GM21367 (cell line): Measurements from ENCODE around the gene TRPM2.
"Not testable (repeated sequence)": the region's sequence is repeated elsewhere in the genome, so short reads cannot be mapped to it uniquely, and the experiment has no call there.

Source experiments
- ATAC-seq: cut with Tn5 transposase; IDR thresholded peaks from one replicate; pipeline ENCODE4 v1.9.1; 2021; ENCODE audit not compliant: unreplicated experiment

Gene TRPM2

DNA sequence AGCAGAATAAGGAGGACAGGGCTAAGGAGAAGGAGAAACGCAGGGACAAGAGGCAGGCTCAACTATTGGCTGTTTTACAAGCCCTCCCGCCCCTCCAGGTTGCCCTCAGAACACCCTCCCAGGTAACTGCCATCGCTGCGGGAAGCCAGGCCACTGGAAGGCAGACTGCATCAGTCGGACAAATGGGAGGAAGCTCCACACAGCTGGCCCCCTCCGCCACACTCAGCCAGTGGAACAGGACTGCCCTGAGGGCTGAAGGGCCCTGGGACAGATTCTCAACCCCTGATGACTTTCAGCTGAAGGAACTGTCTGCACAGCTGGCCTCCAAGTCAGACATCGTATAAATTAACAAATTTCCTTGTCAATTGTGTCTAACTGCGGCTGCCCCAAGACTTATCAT, 123.7 kb downstream of the TRPM2 start:
- no peak for ATAC-seq

DNA sequence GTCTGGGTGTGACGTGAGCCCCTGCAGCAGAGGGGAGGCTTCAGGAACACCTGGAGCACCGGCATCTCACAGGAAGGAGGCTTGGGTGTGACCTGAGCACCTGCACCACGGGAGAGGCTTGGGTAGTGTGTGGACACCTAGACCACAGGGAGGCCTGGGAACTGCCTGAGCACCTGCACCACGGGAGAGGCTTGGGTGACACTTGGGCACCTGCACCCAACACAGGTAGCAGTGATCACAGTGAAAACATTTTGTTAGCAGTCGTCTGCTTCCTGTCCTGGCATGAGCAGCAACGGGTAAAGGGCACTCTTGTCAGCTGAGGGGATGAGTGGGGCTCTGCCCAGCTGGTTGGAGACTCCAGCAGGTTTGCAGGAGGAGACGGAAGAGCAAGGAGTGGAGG, 124.3 kb downstream of the TRPM2 start:
- no peak for ATAC-seq

DNA sequence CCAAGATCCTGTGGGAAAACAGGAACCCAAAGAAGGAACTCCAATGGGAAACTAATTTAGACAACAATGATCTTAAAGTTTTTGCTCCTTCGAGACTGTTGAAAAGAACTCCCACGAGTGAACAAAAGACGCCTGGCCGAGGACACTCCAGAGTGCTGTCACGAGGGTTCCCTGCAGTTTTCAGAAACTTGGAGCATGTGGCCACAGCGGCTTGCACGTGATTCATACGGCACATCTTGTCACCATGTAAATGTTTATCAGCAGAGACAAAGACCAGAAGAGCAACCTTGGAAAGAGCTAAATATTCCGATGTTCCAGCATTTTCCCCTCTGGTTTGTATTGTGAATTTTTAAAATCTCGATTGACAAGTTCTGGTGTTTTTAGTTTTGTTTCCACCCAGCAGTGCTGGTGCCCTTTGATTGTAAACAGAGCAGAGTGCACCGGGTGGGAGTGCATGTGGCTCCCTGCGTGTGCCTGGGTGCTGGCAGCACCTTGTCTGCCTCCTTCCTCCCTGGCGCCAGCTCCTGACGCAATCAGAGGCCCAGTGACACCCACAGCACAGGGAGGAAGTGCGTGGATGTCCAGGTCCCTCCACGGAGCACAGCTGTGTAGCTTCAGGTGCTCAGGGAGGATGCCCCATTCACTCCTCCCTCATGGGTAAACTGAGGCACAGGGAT, 124.8 kb downstream of the TRPM2 start:
- ATAC-seq: no peak

DNA sequence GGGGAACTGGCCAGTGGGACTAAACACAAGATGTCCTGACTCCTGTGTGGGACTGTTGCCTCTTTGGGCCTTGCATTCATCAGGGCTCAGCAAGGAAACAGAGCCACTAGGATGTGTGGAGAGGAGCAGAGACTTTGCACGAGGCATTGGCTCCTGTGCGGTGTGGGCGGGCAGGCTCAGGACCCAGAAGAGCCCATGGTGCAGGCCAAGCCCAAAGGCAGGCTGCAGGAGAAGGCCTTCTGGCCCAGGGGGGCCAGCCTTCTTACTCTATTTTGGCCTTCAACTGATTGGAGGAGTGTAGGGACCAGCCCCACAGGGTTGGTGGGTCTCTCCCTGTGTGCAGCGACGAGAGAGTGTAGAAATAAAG, 125.4 kb downstream of the TRPM2 start:
- no peak for ATAC-seq

DNA sequence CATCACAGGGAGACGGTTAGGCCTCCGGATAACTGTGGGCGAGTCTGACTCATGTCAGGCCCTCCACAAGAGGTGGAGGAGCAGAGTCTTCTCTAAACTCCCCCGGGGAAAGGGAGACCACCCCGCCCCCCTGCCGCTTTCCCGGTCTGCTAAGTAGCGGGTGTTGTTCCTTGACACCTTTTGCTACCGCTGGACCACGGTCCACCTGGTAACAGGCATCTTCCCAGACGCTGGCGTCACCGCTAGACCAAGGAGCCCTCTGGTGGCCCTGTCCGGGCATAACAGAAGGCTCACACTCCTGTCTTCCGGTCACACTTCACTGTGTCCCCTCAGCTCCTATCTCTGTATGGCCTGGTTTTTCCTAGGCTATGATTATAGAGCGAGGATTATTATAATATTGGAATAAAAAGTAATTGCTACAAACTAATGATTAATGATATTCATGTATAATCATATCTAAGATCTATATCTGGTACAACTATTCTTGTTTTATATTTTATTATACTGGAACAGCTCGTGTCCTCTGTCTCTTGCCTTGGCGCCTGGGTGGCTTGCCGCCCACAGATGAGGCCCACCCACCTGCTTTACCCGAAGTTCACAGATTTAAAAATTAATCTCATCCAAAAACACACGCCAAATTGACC, 126.3 kb downstream of the TRPM2 start:
- ATAC-seq: not testable (repeated sequence)

DNA sequence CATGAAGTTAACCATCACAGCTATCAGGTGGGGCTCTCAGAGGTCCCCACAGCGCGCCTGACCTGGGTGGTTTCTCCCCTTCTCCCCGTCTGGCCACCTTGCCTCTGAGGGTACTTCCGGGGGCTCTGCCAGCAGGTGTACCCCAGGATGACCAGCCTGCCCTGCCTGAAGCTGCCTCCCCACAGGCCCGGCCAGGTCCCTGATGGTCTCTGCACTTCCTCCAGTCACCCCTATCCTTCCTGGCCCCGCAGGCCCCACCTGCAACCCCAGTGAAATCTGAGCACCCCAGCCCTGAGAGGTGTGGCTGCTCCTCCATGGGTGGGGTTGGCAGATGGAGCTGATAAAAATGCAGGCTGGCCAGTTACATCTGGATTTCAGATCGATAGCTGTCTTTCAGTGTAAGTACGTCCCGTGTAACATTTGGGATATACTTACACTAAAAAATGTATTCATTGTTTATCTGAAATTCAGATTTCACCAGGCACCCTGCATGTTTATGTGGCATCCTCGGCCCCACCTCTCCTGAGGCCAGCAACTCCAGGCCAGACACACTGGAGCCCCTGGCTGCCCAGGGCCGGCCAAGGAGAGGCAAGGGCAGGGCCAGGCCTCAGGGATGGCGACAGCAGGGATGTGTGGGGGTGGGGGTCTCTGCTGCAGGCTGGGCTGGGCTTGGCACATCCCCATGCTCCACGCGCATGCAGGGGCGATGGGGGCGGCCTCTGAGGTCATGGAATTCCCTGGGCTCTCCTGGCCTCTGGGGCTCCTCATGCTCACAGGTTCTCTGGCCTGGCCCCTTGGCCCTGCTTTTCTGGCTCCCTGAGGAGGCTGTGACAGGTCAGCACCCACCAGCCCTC, 127.0 kb downstream of the TRPM2 start:
- no peak for ATAC-seq

DNA sequence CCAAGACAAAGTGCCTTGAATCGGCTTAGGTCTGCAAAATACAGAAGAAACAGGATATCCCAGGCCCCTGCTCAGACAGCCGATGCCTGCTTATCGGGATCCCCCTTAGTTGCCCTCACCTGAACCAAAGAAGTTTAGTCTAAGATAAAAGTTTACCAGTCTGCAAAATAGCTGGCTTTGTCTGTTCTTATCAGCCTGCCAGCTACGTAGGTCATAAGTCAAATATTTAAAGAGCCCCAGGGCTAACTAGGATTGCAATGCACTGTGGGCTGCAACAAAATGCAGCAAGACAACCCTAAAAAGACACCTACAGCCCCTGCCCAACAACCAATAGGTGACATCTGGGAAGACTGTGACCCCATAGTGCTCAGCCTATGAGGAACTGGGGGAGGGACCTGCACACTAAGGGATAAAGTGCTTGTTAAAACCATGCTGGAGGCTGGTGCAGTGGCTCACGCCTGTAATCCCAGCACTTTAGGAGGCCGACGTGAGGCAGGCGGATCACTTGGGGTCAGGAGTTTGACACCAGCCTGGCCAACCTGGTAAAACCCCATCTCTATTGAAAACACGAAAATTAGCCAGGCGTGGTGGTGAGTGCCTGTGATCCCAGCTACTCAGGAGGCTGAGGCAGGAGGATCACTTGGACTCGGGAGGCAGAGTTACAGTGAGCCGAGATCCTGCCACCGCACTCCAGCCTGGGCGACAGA, 129.3 kb downstream of the TRPM2 start:
- ATAC-seq: no peak

DNA sequence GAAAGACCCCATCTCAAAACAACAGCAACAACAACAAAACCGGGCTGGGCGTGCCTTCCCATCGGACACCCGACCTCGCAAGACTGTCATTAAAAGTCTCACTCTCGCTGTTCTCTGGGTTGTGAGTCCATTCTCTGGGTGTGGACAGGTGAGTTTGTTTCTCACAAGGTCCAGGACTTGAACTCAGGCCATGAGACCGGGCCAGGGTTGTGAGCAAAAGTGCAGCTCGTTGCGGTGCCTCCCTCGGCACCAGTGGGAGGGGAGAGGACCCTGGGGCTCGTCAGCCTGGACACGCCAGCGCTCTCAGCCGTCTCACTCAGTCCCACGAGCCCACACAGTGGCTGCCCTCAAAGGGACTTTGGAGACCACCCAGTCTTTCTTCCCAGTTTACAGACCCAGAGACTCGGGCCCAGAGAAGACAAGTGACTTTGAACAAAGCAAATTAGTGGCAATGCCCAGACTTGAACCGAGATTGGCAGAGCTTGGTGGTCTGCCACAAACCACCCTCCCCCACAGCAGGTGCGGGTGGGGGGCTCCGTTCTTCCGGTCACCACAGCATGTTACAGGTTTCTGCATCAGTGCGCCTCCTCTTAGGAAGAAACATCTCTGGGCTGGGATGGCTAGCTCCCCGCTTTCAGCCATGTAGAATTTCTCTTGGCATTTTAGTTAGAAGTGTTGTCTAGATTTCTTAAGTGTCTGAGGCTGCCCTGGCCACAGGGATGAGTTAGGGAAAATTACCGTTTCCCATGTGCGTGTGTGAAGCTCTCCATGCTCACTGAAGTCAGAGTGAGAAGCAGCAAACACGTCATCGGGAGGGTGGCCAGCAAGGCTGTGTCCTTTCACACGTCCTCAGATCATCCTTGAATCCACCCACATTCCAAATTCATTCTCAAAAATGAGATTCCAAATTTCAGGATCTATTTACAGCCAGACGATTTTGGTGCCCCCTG, 130.1 kb downstream of the TRPM2 start:
- no peak for ATAC-seq

DNA sequence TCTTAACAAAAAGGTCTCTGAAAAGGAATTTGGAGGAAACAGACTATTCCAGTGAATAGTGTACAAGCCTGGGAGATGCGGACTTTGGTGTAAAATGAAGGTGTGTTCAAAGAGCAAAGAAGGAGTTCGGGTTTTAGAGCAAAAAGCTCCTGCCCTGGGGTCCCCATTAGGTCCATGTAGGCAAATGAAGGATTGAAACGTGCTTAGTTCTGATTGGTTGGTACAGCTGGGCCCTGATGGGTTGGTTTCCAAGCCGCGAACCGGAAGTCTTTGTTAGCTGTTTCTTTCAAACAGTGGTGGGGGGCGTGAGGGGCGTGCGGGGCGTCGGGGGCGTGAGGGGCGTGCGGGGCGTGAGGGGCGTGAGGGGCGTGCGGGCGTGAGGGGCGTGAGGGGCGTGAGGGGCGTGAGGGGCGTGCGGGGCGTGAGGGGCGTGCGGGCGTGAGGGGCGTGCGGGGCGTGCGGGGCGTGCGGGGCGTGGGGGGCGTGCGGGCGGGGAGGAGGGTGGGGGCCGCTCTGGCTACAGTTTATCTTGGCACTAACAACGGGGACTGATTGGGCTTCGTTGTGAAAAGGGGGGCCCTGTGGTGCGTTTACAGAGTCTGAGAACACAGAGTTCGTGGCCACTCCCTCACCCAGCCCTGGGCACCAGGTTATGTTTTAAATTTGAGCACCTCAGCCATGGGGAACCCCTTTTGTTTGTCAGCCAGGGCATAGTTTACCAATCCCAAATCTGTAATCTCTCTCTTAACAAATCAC, 131.3 kb downstream of the TRPM2 start:
- no peak for ATAC-seq

DNA sequence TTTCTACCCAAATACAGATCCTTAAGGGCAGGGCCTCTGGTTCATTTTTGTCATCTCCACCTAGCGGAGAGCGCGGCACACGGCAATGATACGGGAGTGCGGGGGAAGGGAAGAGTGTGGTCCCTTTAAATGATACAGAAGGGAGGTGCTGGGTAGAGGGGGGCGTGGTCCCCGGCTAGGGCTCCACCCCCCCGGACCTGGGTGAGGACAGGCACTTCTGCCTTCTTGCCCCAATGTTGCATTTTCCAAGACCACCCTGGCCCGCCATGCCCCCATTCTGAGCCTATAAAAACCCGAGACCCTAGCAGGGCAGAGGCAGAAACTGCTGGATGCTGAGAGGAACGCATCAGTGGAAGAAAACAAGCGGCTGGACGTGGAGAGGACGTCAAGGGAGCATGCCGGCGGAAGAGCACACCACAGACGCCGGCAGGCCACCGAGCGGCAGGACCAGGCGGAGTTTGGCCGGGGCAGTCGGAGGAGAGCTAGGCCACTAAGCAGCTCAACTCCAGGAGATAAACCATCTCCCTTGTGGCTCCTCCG, 131.9 kb downstream of the TRPM2 start:
- ATAC-seq: no peak

GRCh38 chr21:44485796-44486195, 132.4 kb downstream of the TRPM2 start:
- ATAC-seq: no peak

DNA sequence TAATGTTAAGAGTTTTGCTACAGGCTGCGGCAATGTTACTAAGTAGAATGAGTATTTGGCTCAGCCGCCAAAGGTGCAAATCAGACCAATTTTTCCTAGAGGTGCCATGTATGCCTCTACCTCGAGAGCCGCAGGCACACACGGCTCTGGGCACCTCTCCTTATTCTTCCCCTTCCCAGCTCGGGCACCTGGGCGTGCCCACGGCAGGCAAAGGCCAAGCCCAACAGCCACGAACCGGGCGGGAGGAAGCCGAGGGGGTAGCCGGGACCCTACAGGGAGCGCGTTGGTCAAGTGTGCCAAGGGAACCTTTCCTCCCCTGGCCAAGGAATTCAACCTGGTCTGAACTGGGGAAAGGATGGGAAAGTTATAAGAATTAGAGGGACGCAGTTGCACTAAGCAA, 132.9 kb downstream of the TRPM2 start:
- ATAC-seq: no peak

DNA sequence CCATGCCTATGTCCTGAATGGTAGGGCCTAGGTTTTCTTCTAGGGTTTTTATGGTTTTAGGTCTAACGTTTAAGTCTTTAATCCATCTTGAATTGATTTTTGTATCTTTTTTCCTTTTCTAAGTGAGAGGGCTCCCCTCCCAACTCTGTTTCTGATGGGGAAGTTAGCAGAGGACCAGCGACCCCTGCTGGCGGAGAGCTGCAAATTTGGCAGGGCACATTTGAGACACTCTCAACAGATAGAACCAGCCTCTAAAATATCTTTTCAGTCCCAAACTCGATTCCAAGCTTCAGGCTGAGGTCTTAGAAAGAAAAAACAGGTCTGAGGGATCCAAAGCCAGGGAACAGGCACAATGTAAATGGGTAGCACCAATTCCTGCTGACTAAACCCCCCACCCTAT, 134.4 kb downstream of the TRPM2 start:
- ATAC-seq: no peak

DNA sequence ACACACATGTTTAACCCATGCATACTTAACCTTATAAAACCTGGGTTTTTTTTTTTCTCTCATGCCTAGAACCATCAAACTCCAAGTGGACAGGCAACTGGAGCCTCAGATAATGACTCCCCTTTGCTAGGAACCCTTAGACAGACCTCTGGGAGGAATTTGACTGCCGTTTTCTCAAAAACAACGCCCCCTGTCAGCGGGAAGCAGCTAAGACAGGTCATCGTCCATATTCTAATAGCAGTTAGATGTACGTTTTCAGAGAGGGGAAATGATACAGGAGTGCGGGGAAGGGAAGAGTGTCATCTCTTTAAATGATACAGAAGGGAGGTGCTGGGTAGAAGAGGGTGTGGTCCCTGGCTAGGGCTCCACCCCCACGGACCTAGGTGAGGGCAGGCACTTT, 136.5 kb downstream of the TRPM2 start:
- ATAC-seq: no peak

DNA sequence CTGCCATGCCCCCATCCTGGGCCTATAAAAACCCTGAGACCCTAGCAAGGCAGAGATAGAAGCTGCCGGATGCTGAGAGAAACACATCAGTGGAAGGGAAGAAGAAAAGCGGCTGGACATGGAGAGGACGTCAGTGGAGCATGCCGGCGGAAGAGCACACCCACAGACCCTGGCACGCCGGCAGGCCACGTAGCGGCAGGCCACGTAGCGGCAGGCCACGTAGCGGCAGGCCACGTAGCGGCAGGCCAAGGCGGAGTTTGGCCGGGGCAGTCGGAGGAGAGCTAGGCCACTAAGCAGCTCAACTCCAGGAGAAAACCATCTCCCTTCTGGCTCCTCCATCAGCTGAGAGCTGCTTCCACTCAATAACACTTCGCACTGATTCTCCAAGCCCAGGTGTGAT, 137.0 kb downstream of the TRPM2 start:
- no peak for ATAC-seq

DNA sequence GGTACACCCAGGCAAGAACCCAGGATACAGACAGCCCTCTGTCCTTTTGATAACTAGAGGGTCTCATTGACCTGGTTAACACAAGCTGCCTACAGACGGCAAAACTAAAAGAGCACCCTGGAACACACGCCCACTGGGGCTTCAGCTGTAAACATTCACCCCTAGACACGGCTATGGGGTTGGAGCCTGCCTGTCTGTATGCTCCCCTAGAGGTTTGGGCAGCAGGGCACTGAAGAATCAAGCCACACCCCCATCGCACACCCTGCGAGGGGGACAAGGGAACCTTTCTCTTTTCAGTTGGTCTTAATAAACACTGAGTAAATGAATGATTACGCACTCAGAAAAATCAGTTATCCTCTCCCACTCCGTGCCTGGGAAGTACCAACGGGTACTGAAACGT, 137.4 kb downstream of the TRPM2 start:
- ATAC-seq: no peak
